CD4-positive, alpha-beta T cell treated with Interferon gamma for 1 hour (primary cell): ENCODE results near the gene TMEM106B.
A peak's percentile ranks its signal among the peaks of the same experiment; 100 is the strongest.
"Not testable (repeated sequence)": the region's sequence is repeated elsewhere in the genome, so short reads cannot be mapped to it uniquely, and the experiment has no call there.

Experiments used
- DNase-seq: peaks from one replicate; pipeline ENCODE4 v3.0.0-alpha.2; 2020

TMEM106B gene

GRCh38 chr7:12211054-12211710 is at the start of gene TMEM106B:
TMEM106B (plus strand) TSS chr7:12211294; CDS start chr7:12214811, 3,517 bp downstream.
- peak; percentile 97 for DNase-seq

GRCh38 chr7:12162415-12163113 is 48.5 kb upstream of the TMEM106B start:
- DNase-seq = no peak

- not testable (repeated sequence) for DNase-seq
These were observed 43.0 kb upstream of the TMEM106B start for GRCh38 chr7:12168065-12168464.

GRCh38 chr7:12169981-12170820 is 40.9 kb upstream of the TMEM106B start:
- peak; percentile 7 for DNase-seq

- DNase-seq = no peak
These were observed 37.4 kb upstream of the TMEM106B start for GRCh38 chr7:12173671-12174070.

- DNase-seq = no peak
These were observed 36.2 kb upstream of the TMEM106B start for GRCh38 chr7:12174931-12175330.

- DNase-seq = no peak
These were observed 32.8 kb upstream of the TMEM106B start for GRCh38 chr7:12178317-12178716.

GRCh38 chr7:12194426-12194825 is 16.7 kb upstream of the TMEM106B start:
- no peak for DNase-seq

- no peak for DNase-seq
These were observed 14.7 kb upstream of the TMEM106B start for GRCh38 chr7:12196386-12196785.

GRCh38 chr7:12199363-12199762 is 11.7 kb upstream of the TMEM106B start:
- no peak for DNase-seq

- no peak for DNase-seq
These were observed 4.0 kb upstream of the TMEM106B start for GRCh38 chr7:12207046-12207445.

GRCh38 chr7:12209221-12209620 is 1.9 kb upstream of the TMEM106B start:
- no peak for DNase-seq

GRCh38 chr7:12210179-12211053 is 678 bp upstream of the TMEM106B start:
- DNase-seq = no peak

- no peak for DNase-seq
These were observed 804 bp downstream of the TMEM106B start for GRCh38 chr7:12211711-12212485.

GRCh38 chr7:12217311-12217710 is 6.2 kb downstream of the TMEM106B start:
- no peak for DNase-seq

- DNase-seq = no peak
These were observed 9.4 kb downstream of the TMEM106B start for GRCh38 chr7:12220389-12221046.

GRCh38 chr7:12221414-12221813 is 10.3 kb downstream of the TMEM106B start:
- DNase-seq = no peak

- DNase-seq = no peak
These were observed 11.9 kb downstream of the TMEM106B start for GRCh38 chr7:12222889-12223579.

- not testable (repeated sequence) for DNase-seq
These were observed 13.9 kb downstream of the TMEM106B start for GRCh38 chr7:12225017-12225416.

- DNase-seq = no peak
These were observed 15.7 kb downstream of the TMEM106B start for GRCh38 chr7:12226756-12227155.

- DNase-seq = no peak
These were observed 16.9 kb downstream of the TMEM106B start for GRCh38 chr7:12228024-12228423.
